Sigmoid colon (tissue), 4 donors: ENCODE measurements around the gene NAGPA.

ENCODE experiments used
- POLR2A ChIP-seq, 2 donors: fragments of 450-650 bp; IDR thresholded peaks; one replicate each; pipeline ENCODE4 v1.6.1; 2016; ENCODE audit warnings: antibody characterized with exemption in 2 of 2, mild to moderate bottlenecking in 2 of 2, moderate library complexity in 2 of 2
- POLR2AphosphoS5 ChIP-seq, 4 donors: sonication (generic); formaldehyde crosslinking; IDR thresholded peaks; one replicate each; pipeline ENCODE4 v1.6.1; 2017; ENCODE audit warnings: antibody characterized with exemption in 4 of 4
- TF ChIP-seq, protein P1 (sequence below), 4 experiments: fragments of 450-650 bp in 3 of 4; fragments of 200-600 bp in 1 of 4; IDR thresholded peaks; one replicate each; pipeline ENCODE4 v1.5.1; 2016 to 2019; ENCODE audit warnings: antibody characterized with exemption in 4 of 4, mild to moderate bottlenecking in 3 of 4, moderate library complexity in 2 of 4

GRCh38 chr16:5015887-5016286, 17.8 kb downstream of the NAGPA start:
- TF ChIP-seq, protein P1, sequence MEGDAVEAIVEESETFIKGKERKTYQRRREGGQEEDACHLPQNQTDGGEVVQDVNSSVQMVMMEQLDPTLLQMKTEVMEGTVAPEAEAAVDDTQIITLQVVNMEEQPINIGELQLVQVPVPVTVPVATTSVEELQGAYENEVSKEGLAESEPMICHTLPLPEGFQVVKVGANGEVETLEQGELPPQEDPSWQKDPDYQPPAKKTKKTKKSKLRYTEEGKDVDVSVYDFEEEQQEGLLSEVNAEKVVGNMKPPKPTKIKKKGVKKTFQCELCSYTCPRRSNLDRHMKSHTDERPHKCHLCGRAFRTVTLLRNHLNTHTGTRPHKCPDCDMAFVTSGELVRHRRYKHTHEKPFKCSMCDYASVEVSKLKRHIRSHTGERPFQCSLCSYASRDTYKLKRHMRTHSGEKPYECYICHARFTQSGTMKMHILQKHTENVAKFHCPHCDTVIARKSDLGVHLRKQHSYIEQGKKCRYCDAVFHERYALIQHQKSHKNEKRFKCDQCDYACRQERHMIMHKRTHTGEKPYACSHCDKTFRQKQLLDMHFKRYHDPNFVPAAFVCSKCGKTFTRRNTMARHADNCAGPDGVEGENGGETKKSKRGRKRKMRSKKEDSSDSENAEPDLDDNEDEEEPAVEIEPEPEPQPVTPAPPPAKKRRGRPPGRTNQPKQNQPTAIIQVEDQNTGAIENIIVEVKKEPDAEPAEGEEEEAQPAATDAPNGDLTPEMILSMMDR (IDR thresholded peaks at IDR 0.05), result no peak
- no peak for TF ChIP-seq POLR2A (IDR thresholded peaks at IDR 0.05)
- no peak for TF ChIP-seq POLR2AphosphoS5 (IDR thresholded peaks at IDR 0.05)
